ENCODE results near the gene RPH3AL.
"Not testable (repeated sequence)": the region's sequence is repeated elsewhere in the genome, so short reads cannot be mapped to it uniquely, and the experiment has no call there.

The RPH3AL gene

DNA sequence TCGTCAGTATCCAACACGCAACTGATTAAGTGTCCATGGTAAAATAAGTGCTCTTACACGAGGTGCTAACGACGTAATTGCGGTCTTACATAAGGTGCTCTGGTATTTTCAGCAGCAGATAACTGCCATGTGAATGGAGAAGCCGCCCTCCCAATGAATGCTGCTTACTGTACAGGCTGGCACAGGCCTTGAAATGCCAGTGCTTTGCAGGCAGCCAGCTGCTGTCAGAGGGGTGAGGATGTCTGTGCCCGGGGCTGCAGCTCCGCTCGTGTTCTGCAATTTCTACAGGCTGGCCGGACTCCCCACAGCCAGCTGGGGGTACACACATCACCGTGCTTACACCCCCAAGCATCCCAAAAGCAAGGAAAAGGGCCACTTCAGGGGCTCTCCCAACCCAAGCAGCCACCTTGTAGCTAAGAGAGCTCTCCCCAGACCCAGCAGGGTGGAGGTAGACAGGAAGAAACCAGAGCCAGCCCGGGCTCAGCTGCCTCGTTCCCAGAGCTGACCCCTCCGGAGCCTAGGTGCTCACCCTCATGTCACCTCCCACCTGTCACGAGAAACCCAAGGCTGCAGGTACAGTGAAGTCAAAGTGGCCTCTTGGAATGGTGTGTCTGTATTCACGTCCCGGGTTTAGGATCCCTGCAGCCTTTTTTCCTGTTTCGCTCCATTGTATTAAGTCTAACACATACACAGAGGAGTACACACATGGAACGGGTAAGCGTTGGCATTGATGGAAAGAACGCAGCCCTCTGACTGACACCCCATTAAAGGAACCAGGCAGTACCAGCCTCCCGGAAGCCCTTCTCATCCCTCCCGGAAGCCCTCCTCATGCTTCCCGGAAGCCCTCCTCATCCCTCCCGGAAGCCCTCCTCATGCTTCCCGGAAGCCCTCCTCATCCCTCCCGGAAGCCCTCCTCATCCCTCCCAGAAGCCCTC, 27.2 kb upstream of the RPH3AL start:
- no peak for DNase-seq (ENCODE audit: low spot score)

DNA sequence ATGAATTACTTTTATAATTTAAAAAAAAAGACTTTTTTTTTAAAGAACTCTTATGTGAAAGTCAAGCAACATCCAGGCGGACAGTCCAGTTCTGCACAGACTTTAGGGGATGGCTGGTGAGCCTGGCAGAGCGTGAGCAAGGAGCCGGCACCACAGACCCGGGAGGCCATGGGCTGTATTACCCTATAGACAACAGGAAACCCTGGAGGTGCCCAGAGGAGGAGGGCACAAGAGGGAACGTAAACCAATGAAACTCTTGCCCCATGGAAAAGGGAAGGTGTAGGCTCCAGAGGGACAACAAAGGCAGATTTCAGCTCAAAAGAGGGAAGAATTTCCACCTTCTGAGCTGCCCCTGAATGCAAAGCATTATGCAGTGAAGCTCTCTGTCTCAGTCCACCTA, 25.5 kb upstream of the RPH3AL start:
- DNase-seq (ENCODE audit: low spot score) = no peak

DNA sequence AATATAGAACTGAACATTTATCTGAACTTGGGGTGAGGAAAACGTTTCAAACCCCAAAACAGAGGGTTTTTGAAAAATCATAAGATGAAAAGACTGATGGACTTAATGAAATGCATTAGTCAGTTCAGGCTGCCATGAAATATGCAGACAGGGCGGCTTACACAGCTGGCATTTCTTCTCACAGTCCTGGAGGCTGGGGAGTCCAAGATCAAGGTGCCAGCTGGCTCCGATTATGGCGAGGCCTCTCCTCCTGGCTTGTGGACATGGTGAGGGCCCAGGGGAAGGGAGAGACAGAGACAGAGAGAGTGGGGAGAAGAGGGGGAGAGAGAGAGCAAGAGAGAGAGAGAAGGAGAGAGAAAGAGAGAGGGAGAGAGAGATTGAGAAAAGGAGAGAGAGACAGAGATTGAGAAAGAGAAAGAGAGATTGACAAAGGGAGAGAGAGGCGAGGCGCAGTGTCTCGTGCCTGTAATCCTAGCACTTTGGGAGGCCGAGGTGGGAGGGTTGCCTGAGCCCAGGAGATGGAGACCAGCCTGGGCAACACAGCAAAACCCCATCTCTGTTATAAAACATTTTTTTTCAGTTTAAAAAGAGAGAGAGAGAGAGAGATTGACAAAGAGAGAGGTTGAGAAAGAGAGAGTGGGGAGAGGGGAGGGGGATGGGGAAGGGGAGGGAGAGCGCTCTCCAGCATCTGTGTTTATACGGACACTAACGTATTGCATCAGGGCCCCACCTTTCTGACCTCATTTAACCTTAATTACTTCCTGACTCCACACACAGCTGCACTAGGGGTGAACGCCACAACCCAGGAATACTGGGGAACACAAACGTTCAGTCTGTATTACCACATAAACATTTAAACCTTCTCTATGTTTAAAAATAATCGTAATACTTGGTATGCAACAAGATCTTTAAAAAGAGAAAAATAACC, 24.6 kb upstream of the RPH3AL start:
- DNase-seq (ENCODE audit: low spot score) = no peak

DNA sequence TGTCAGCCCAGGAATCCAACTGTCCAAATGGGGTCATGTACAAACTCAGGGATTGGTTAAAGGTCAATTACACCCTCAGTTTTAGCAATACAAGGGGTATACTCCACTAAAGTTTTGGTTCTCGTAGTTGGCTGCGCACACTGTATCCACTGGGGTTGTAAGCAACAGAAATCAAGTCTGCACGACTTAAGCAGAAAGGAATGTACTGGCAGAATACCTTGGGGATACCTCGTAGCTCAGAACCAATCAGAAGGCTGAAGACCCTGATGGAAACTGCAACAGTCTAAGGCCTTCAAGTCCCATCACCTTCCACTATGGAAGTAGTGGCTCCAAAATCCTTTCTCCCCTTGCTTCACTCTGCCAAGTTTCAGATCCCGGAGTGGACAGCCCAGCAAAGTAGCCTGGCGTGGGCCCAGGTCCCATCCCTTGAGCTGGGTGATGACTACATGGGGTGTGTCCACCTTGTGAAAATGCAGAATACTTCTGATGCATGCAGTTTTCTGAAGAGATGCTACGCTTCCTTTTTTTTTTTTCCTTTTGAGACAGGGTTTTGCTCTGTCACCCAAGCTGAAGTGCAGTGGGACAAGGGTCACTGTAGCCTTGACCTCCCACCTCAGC, 21.1 kb upstream of the RPH3AL start:
- DNase-seq (ENCODE audit: low spot score) = no peak

DNA sequence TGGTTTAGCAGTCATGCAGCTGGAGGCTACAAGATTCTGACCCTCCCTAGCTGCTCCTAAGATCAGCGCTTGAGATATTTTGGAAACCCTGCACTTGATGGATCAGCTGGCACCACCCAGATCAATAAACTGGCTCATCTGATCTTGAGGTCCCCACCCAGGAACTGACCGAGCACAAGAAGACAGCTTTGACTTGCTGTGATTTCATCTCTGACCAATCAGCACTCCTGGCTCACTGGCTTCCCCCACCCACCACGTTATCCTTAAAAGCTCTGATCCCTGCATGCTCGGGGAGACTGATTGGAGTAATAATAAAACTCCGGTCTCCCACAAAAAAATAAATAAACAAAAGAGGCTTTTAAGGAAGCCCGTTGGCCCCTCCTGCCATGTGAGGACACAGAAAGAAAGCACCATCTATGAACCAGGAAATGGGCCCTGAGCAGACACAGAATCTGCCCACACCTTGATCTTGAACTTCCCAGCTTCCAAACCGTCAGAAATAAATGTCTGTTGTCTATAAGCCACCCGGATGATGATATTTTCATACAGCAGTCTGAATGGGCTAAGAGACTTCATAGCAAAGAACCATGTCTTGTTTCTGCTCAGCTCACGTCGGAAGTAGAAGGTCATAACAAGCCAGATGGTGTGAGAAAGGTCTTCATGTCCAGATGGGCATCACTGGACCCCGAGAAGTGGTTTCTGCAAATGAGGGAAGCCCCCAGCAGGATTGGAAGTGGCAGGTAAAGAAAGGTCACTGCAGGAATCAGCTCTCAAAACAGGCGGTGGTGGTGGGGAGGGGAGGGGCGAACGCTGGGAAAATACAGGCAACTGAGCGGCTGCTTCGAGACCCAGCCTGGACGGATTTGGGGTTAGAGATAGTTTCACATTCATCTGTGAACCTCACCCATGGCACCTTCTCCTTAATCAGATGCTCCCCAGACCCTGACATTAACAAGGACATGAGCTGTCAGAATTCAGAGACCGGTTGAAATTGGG, 19.8 kb upstream of the RPH3AL start:
- no peak for DNase-seq (ENCODE audit: low spot score)

DNA sequence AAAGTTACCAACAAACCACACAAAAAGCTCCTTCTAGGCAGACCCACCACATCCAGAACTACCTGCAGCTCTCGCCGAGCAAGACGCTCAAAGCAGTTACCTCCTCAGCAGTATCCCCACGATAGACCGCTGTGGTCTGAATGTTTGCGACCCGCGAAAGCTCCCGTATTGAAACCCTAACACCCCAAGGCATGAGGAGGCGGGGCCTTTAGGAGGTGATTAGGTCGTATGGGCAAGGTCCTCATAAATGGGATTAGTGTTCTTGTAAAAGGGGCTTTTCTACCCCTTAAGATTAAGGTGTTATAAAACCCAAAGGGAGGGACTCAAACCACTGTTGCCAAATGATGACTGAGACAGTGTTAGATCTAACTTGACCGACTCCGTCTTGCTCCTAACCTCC, 19.0 kb upstream of the RPH3AL start:
- DNase-seq (ENCODE audit: low spot score) = no peak

DNA sequence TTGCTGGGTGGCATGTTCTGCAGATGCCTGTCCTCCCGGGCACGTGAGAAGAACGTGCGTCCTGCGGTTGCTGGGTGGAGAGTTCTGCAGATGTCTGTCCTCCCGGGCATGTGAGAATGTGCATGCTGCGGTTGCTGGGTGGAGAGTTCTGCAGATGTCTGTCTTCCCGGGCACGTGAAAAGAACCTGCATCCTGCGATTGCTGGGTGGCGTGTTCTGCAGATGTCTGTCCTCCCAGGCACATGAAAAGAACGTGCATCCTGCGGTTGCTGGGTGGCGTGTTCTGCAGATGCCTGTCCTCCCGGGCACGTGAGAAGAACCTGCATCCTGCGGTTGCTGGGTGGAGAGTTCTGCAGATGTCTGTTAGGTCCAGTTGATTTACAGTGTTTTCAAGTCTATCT, 15.0 kb upstream of the RPH3AL start:
- DNase-seq (ENCODE audit: low spot score) = not testable (repeated sequence)

DNA sequence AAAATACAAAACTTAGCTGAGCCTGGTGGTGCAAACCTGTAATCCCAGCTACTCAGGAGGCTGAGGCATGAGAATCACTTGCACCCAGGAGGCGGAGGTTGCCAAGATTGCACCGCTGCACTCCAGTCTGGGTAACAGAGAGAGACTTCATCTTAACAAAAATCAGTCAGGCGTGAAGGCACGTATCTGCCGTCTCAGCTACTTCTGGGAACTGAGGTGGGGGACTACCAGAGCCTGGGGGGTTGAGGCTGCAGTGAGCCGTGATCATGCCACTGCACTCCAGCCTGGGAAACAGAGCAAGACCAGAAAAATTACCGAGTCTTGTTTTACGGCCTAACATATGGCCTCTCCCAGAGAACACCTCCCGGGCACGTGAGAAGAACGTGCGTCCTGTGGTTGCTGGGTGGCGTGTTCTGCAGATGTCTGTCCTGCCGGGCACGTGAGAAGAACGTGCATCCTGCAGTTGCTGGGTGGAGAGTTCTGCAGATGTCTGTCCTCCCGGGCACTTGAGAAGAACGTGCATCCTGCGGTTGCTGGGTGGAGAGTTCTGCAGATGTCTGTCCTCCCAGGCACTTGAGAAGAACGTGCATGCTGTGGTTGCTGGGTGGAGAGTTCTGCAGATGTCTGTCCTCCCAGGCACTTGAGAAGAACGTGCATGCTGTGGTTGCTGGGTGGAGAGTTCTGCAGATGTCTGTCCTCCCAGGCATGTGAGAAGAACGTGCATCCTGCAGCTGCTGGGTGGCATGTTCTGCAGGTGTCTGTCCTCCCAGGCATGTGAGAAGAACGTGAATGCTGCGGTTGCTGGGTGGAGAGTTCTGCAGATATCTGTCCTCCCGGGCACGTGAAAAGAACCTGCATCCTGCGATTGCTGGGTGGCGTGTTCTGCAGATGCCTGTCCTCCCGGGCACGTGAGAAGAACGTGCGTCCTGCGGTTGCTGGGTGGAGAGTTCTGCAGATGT, 14.3 kb upstream of the RPH3AL start:
- DNase-seq (ENCODE audit: low spot score) = not testable (repeated sequence)

DNA sequence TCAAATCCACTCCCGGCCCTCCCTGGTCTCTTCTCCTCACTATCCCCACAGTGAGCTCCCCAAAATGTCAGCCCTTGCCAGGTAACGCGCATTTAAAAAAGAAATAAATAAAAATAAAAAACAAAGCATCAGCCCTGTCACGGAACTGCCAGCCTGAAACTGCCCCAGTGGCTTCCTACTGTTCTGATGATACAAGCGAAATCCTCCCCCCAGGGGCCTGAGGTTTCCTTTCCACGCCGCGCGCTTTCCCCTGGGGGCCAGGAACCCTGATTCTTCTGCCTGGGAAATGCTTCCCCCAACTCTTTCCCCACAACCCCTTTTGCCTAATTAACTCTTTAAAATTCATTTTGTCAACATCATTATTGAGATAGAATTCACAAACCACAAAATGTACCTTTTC, 12.2 kb upstream of the RPH3AL start:
- DNase-seq (ENCODE audit: low spot score) = no peak

DNA sequence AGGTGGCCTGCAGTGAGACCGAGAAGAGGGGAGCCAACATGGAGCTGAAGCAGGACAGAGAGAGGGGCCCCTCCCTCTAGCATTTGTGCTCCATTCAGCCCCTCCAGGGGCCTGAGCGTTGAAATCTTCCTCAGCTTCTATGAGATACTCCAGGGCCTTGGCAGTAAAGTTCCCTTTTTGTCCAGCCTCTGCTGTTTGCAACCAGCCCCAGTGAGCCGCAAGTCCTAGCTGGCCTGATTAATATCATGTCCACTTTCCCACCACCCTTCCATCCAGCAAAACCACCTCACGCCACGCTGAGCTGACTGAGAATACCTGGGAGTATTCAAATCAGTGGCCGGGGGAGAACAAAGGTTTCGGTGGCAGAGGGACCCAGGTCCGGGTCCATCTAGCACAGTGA, 11.7 kb upstream of the RPH3AL start:
- no peak for DNase-seq (ENCODE audit: low spot score)

DNA sequence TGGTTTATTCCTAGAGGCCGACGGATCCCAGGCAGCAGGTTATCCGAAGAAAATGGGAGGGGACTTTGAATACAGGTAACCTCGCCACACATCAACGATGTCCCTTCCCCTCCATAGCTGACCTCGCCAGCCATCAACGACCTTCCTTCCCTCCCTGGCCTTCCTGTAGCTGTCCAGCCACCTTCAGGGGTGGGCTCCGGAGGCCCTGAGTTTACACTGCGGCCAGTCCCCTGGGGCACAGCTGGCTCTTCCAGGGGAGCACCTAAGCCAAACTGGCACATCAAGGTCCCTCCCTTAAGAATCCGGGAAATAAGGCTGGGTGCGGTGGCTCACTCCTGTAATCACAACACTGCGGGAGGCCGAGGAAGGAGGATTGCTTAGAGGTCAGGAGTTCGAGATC, 10.1 kb upstream of the RPH3AL start:
- no peak for DNase-seq (ENCODE audit: low spot score)

DNA sequence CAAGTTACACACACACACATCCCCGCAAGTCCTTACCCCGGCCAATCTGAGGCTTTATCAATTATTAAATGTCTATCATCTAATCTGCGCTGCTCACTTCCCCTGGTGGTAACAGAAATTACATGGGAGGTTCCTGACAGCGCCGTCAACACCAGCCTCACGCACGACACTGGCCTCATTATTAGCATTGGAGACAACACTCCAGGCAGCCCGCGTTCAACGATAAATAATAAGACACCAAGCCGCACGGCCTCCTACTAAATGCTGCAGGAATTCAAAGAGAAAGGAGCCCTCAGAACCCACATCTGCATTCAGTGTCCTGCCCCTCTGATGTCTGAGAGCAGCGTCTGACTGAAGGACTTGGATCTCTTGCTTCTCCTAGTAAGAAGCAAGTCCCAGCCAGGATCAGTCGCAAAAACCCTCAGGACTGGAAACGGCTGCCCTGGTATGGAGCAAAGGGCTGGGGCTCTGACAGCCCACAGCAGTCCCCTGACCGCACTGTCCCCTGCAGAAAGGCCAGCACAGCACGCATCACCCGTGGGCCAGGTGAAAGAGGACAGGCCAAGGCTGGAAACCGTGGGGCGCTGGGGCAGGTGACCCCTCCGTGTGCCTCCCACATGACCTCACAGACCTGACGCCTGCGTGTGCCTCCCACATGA, 7.6 kb upstream of the RPH3AL start:
- DNase-seq (ENCODE audit: low spot score) = no peak

DNA sequence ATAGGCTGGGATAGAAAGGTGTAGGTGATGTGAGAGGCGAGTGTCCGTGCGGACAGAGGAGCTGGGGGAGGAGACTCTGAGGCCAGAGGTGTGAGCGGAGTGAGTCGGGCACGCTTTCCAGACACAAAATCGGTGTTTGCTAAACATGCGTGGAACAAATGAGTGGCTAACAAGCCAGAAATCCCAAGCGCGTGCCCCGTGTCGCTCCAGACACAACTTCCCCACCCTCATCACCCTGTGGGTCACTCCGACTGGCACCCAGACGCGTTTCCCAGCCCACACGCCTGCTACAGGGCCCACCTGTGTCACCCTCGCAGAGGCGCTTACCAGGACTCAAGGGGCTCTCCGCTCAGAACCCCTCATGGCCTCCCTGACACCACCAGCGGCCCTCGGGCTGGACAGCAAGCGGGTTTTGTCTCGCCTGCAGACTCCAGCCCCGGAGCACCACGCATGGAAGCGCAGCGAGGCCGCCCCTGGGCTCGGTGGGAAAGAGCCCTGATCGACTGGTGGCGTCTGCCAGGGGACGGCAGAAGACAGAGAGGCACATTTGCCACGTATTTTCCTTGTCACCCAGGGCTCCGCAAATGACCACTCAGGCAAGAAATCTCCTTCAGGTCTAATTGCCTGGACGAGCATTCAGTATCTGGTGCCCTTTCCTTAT, 6.0 kb upstream of the RPH3AL start:
- no peak for DNase-seq (ENCODE audit: low spot score)

DNA sequence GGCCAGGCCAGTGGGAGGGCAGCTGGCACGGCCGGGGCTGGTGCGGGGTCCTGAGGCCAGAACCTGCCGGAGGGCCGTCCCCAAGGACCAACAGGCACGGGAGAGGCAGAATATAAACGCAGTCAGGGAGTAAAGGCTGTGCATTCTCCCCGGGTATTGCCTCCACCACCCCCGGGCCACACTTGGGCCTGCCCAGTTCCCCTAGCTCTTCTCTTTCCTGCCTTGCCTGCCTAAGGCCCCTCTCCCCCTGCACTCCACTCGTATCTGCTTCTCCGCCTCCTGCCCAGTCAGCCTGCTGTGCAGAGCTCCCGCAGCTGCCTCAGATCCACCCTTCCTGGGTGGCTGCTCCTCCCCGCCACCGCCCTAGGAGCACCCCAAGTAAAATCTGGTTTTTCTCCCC, 5.0 kb upstream of the RPH3AL start:
- DNase-seq (ENCODE audit: low spot score) = no peak

DNA sequence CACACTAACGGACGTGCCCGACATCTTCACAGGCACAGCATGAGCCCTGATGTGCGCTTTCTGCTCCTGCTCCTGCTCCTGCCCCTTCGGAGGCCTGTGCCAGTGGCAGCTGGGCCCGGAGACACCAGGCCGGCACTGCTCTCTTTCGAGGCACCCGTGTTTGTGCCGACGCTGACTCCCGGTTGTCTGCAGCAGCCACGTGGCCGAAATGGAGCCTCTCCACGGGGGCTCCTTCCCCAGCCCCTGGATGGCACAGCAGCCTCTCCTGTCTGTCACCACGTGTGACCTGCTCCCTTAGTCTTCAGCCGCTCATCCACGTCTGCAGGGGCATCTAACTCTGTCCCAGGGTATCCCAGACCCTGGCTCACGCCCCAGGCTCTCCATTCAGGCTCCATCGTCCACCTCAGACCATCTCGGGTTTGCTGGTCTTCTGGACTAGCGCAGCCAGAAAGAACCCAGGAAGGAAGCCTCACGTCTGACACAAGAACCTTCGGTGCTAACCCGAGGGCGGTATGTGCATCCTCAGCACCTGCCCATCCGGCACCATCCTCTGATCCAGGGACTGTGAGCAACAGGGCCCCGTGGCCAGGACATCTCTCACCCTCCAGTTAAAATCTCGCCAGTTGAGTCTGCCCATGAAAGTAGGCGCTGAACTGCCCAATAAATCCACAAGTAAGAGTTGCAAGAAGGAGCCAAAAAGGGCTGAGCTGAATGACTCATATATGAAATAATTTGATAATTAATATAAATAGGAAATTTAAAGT, 4.2 kb upstream of the RPH3AL start:
- DNase-seq (ENCODE audit: low spot score) = no peak

DNA sequence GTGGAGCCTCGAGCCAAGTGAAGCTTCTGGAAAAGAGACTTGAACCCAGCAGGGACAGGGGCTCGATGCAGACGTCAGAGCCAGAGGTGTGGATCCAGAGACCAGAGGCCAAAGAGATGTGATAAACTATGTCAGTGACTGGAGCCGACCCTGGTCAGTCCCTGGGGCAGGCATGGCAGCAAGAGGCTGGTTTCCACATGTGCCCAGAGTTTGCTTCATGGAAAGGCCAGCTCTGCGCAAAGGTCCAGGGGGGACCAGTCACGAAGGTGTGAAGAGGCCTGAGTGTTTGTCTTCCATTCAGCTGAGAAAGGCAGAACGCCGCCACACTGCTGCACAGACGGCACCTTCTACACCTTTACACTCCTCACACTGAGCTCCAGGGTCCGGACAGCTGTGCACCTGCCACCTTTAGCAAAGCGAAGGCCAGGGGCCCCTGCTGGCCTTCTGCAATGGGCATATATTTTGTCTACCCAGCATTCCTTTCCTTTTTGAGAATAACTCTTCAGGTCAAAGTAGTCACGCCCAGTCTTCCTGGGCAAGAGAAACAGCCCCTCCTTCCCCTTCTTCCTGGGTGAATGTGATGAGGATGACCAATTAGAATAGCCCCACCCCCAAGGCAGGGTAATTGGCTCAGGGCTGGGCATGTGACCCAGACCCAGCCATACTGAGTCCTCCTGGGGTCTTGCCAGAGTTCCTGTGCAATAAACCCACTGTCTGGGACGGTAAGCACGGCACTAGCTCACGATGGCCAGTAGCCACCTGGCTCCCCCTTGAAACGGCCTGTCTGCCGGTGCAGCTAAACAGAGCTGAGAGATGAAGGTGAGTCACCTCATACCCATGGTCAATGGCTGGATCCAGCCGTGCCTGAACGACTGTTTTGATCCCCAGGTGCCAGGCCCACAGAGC, 2.3 kb upstream of the RPH3AL start:
- DNase-seq (ENCODE audit: low spot score) = no peak

DNA sequence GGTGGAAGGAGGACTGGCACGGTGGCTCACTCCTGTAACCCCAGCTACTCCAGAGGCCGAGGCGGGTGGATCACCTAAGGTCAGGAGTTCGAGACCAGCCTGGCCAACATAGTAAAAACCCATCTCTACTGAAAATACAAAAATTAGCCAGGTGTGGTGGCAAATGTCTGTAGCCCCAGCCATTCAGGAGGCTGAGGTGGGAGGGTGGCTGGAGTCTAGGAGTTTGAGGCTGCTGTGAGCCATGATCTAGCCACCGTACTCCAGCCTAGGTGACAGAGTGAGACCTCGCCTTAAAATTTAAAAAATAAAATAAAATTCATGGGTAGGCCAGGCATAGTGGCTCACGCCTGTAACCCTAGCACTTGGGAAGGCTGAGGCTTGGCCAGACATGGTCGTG, 1.2 kb upstream of the RPH3AL start:
- DNase-seq (ENCODE audit: low spot score) = no peak

Data from COLO829 (cell line).